Glutamatergic neuron (in vitro differentiated cells): ENCODE measurements around the gene GZMB. TPM values are rescaled to one million over a fixed set of nuclear protein-coding genes. Genes with fewer than 3 reads are reported as not detected.
"Not testable (repeated sequence)": the region's sequence is repeated elsewhere in the genome, so short reads cannot be mapped to it uniquely, and the experiment has no call there.

ENCODE experiments used
- DNase-seq: peaks from one replicate; pipeline ENCODE4 v3.0.0; 2022
- H3K27ac Mint-ChIP-seq: one replicate; pipeline ENCODE4 v1.8.0; 2020; ENCODE audit warnings: mild to moderate bottlenecking, mixed read lengths, inconsistent platforms; ENCODE audit not compliant: unreplicated experiment
- H3K27me3 Mint-ChIP-seq: one replicate; pipeline ENCODE4 v1.8.0; 2020; ENCODE audit warnings: mild to moderate bottlenecking, moderate library complexity, mixed read lengths, inconsistent platforms; ENCODE audit not compliant: unreplicated experiment
- H3K36me3 Mint-ChIP-seq: one replicate; pipeline ENCODE4 v1.8.0; 2020; ENCODE audit warnings: mild to moderate bottlenecking, mixed read lengths, inconsistent platforms; ENCODE audit not compliant: unreplicated experiment
- H3K4me1 Mint-ChIP-seq: one replicate; pipeline ENCODE4 v1.8.0; 2020; ENCODE audit warnings: mild to moderate bottlenecking, low read depth, mixed read lengths, inconsistent platforms; ENCODE audit not compliant: unreplicated experiment
- H3K4me3 Mint-ChIP-seq: one replicate; pipeline ENCODE4 v1.8.0; 2020; ENCODE audit warnings: mild to moderate bottlenecking, mixed read lengths, inconsistent platforms; ENCODE audit not compliant: unreplicated experiment
- H3K9me3 Mint-ChIP-seq: one replicate; pipeline ENCODE4 v1.8.0; 2020; ENCODE audit warnings: mild to moderate bottlenecking, moderate library complexity, mixed read lengths, inconsistent platforms; ENCODE audit not compliant: unreplicated experiment
- CTCF ChIP-seq: fragments of 200-600 bp; sonication (generic); IDR thresholded peaks from one replicate; pipeline ENCODE4 v1.5.0; 2021; ENCODE audit not compliant: partially characterized antibody, unreplicated experiment
- total RNA-seq: library from RNA; stranded (reverse); fragmentation: NEBNext Ultra II Directional; extraction: Animal tissue kit (Norgen Biotek cat#: 25700); gene quantifications from one replicate; pipeline ENCODE4 v1.2.1, GENCODE V29; 2021; ENCODE audit not compliant: unreplicated experiment

Gene GZMB
- total RNA-seq, 1 donor from 2014 or later = not detected

GRCh38 chr14:24606297-24606696 lies 27.7 kb downstream of the GZMB start:
- Mint-ChIP-seq H3K27ac (no peak overlapping the region), H3K36me3 (no peaks in the 10 kb centered on the region), H3K9me3 (no peaks in the 10 kb centered on the region), H3K4me3 (no peak overlapping the region), H3K4me1 (peaks cover 3% of the 10 kb centered on the region), H3K27me3 (no peaks in the 10 kb centered on the region)
- DNase-seq = no peak
- TF ChIP-seq CTCF = no peak

GRCh38 chr14:24605435-24606190 lies 28.4 kb downstream of the GZMB start:
- no peaks in the 10 kb centered on the region for H3K9me3 Mint-ChIP-seq
- DNase-seq = peak; percentile 68
- no peaks in the 10 kb centered on the region for H3K27me3 Mint-ChIP-seq
- TF ChIP-seq CTCF = peak; percentile 74
- no peak overlapping the region for H3K27ac Mint-ChIP-seq
- peaks cover 3% of the 10 kb centered on the region for H3K4me1 Mint-ChIP-seq
- no peak overlapping the region for H3K4me3 Mint-ChIP-seq
- H3K36me3 Mint-ChIP-seq = no peaks in the 10 kb centered on the region

GRCh38 chr14:24597403-24597802 lies 36.6 kb downstream of the GZMB start:
- DNase-seq = no peak
- Mint-ChIP-seq H3K27me3 (peaks cover 2% of the 10 kb centered on the region), H3K4me1 (no peaks in the 10 kb centered on the region), H3K36me3 (no peaks in the 10 kb centered on the region), H3K4me3 (no peak overlapping the region), H3K9me3 (peaks cover 3% of the 10 kb centered on the region), H3K27ac (no peak overlapping the region)
- TF ChIP-seq CTCF = no peak

GRCh38 chr14:24595073-24595808 lies 38.7 kb downstream of the GZMB start:
- TF ChIP-seq CTCF = no peak
- Mint-ChIP-seq H3K27ac (no peak overlapping the region), H3K27me3 (peaks cover under 1% of the 10 kb centered on the region), H3K9me3 (peaks cover 3% of the 10 kb centered on the region), H3K4me3 (no peak overlapping the region), H3K4me1 (no peaks in the 10 kb centered on the region), H3K36me3 (no peaks in the 10 kb centered on the region)
- no peak for DNase-seq

- H3K9me3 Mint-ChIP-seq, H3K4me1 Mint-ChIP-seq, H3K4me3 Mint-ChIP-seq, H3K27ac Mint-ChIP-seq, H3K27me3 Mint-ChIP-seq, H3K36me3 Mint-ChIP-seq, DNase-seq: not testable (repeated sequence)
Measured at GRCh38 chr14:24591004-24591403, 43.0 kb downstream of the GZMB start.

GRCh38 chr14:24584402-24584801 lies 49.6 kb downstream of the GZMB start:
- H3K27ac Mint-ChIP-seq, H3K4me3 Mint-ChIP-seq, H3K9me3 Mint-ChIP-seq, H3K27me3 Mint-ChIP-seq, H3K4me1 Mint-ChIP-seq, DNase-seq, H3K36me3 Mint-ChIP-seq: not testable (repeated sequence)
